GM18517 (cell line): ENCODE data around the gene PROS1.
"Not testable (repeated sequence)": the region's sequence is repeated elsewhere in the genome, so short reads cannot be mapped to it uniquely, and the experiment has no call there.

Experiments
- ATAC-seq: cut with Tn5 transposase; IDR thresholded peaks from one replicate; pipeline ENCODE4 v1.9.1; 2021; ENCODE audit warnings: mild to moderate bottlenecking, moderate library complexity; ENCODE audit not compliant: unreplicated experiment

PROS1 gene

DNA sequence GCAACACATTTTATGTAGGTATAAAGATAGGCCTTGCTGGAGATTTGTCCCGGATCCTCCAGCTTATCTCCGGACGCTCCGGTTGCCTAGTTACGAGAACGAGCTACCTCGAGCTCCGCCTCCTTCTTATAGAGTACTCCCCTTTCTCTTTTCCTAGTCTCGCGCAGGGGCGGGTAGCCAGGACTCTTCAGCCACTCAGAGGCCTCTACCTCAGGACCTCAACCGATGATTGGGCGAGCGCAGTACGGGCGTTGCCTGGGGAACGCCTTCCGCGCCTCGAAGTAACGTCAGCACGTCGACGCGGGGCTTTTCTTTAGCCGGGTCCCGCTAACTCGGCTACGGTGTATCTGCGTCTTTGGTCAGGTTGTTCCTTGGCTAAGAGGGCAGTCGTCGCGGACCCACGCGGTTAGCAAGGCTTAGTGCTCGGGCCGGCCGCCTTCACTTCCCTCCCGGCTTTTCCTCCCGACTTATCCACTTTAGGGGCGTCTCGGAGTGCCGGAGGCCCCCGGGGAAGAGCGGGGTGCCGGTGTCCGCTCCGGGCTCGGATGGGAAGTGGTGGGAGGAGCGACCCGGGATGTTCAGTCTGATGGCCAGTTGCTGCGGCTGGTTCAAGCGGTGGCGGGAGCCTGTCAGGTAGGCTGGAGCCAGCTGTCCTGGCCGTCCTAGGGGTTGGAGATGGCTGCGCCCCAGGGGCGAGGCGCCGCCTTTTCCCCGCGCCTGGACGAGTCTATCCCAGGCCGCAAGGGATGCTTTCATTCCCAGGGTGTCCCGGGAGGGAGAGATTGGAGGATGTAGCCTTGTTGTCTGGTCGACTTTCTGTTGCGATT is 6.4 kb upstream of the PROS1 start, which contains the start of gene ARL13B:
TSS of gene ARL13B (plus strand) at position 306 of the 827 bp plus-strand sequence. CDS start at position 575, 269 bp downstream.
- peak; percentile 100 for ATAC-seq

DNA sequence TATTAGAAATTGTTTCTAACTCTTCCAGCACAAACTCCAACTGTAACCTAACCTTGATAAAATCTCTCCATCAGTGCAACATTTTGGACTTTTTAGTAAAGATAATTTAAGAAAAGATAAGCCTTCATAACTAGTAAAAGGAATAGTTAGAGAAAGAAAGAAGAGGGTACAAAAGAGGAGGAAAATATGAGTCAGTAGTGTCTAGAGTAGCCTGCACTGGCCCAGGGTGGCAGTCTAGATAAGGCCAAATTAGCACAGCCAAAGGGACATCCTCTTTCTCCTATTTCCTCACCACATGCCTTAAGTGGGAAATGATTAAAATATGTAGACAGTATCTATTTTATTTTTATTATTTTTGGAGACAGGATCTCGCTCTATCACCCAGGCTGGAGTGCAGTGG is 3.7 kb downstream of the PROS1 start:
- ATAC-seq = no peak

DNA sequence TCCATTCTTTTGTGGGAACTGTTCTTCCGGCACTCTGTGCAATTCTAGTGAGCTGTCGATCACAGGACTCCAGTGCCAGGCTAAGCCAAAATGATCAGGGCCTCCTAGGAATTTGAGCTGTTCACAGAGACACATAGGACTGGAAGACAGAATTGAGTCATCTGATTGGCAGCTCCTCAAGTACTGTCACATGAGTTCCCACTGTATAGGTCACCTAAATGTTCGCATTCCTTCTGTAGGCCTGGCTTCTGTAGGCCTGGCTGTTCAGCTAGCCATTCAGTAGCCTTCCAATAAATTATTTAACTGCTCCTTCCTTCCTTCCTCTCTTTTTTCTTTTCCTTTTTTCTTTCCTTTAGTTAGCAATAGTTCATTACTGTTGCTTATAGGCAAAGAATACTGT is 4.3 kb downstream of the PROS1 start:
- no peak for ATAC-seq

DNA sequence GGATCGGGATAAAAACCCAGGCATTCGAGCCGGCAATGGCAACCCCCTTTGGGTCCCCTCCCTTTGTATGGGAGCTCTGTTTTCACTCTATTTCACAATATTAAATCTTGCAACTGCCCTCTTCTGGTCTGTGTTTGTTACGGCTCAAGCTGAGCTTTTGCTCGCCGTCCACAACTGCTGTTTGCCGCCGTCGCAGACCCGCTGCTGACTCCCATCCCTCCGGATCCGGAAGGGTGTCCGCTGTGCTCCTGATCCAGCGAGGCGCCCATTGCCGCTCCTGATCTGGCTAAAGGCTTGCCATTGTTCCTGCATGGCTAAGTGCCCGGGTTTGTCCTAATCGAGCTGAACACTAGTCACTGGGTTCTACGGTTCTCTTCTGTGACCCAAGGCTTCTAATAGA is 8.6 kb downstream of the PROS1 start:
- ATAC-seq = not testable (repeated sequence)

DNA sequence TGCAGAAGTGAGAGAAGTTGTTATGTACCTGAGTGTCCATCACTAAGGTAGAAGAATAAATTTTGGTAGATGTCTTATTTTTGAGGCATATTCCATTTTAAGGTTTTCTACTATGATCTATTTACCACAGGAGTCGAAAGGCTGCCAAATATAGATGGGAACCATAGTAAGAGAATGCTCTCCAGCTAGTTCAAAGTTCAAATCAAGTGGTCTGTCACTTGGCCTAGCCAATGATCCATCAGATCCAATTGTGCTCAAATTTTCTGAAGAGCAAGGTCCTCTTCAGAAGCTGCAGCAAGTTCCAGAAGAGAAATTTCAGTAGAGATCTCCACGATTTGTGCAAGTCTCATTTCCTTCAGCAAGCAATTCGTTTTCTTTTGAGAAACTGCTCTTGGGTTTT is 10.9 kb downstream of the PROS1 start:
- no peak for ATAC-seq

DNA sequence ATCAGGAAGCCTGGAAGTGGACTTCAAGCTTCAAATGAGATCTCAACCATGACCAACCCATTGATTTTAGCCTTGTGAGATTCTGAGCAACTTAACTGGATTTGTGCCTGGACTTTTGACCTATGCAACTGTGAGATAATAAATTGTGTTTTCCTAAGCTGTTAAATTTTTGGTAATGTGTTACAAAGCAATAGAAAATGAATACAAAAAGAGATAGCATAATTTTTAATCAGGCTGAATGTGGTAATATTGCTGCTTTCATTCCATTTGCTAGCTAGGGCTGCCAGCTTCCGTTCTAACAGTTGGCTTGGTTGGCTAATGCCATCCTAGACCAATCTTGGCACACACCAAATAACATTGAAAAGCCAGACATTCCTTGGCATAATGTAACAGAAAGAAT is 12.2 kb downstream of the PROS1 start:
- no peak for ATAC-seq

DNA sequence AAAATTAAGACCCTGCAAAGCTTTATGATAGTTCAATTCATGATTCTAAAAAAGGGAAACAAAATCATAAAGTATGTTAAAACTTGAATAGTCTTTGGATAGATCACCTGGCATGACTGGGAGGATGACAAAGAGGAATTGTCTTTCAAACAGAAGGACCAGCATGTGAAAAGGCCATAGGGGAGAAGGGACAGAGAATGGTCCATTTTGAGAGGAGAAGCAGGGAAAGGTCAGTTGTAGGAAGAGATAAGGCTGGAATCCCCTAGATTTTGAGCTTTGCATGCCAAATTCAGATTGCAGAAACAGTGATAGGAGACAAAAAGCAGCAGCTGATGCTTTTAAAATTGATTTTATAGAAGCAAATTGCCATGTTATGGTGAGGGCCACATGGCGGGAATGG is 12.7 kb downstream of the PROS1 start:
- ATAC-seq = no peak

DNA sequence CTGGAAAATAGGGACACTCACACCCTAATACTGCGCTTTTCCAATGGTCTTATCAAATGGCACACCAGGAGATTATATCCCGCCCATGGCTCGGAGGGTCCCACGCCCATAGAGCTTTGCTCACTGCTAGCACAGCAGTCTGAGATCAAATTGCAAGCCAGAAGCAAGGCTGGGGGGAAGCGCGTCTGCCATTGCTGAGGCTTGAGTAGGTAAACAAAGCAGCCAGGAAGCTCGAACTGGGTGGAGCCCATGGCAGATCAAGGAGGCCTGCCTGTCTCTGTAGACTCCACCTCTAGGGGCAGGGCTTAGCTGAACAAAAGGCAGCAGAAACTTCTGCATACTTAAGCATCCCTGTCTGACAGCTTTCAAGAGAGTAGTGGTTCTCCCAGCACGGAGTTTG is 23.7 kb downstream of the PROS1 start:
- not testable (repeated sequence) for ATAC-seq

DNA sequence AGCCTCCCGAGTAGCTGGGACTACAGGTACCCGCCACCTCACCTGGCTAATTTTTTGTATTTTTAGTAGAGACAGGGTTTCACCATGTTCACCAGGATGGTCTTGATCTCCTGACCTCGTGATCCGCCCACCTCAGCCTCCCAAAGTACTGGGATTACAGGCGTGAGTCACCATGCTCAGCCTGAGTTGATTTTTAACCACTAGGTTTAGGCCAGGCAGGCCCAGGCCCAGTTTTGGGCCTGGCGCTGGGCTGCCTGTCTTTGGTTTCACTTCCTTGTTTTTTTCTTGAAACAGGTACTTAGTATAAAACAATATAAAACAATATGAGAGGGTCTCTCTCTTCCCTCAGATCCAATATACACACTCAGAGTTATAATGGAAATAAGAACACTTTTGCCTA is 36.2 kb downstream of the PROS1 start:
- ATAC-seq = not testable (repeated sequence)

DNA sequence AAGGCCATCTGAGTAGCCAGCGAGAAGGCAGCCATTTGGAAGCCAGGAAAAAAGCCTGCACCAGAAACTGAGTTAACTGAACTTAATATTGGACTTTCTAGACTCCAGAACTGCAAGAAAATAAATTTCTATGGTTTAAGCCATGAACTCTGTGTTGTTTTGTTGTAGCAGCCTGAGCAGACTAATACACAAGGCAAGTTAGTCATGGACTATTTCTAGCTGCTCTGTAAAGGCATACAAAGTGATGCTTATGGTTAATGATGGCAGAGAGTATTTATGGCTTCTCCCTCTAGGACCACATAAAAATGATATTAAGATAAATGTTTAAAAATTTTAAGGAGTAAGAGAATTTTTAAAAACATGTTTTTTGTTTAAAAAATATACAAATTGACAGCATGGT is 37.1 kb downstream of the PROS1 start:
- no peak for ATAC-seq

DNA sequence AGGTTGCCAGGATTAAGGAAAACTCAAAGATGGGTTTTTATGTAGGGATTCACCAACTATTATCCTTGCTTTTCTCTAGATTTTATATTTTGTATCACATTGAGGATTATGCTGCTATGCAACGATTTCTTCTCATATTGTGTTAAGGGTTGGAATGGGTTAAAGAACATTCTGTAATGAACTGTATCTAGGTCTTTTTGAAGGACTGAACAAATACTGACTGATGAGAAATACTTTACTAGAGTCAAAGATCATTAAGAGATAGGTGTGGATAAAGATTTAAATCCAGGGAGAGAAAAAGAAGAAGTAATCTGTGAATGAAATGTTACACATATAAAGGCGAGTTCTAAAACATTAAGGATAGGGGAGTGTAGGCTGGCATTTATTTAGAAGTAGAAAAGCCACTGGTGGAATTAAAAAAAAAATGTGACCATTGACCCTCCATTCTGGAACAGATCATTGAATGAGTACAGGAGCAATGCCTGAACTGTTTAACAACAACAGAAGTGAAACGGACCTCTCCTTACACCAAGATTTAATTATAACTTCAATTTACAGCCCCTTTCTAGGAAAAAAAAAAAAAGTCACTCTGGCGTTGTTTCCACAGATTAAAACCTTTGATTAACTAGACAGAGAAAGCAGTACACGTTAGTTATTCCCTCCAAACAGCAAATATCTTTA is 39.2 kb downstream of the PROS1 start:
- ATAC-seq = no peak

DNA sequence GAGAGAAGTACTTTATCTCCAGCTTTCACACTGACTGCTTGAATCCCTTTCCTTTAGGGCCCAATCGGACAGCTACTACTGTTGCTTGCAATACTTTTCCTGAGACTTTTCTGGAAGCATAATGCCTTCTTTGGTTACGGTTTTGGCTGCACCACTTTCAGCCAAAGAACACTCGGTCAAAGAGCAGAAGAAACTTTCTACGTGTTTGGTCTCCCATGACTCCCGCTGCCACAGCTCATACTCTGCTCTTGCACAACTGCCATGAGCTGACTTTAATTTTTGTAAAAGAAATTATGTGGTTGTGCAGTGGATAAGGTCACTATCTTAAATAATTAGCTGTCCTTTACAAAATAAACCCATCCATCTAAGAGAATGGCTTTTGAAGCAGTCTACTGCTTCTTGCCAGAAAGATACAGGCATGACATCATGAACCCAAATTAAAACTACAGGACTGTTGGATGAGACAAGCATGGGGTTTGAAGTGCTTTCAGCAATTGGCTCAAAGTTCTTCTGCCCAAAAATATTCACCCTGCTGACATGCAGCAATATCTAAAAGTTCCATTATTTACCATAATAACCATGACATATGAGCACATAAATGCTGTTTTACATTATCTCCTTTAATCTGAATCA is 42.0 kb downstream of the PROS1 start:
- ATAC-seq = no peak

DNA sequence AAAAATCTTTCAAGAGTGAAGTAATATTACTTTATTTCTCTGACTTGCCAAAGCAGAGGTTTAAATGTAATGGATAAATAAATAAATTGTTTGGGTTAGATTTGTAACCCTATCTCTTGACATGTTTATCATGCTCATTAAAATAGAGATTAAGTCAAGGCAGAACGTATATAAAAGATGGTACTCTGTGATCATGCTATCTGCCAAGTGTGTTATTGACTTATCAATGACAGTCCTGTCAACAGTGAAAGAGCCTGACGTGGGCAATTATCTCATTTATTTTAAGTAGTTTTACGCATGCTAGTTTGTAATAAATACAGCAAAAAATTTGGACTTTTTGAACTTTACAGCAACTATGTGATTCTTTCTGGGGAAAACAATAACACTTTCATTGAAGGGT is 43.7 kb downstream of the PROS1 start:
- ATAC-seq = no peak

DNA sequence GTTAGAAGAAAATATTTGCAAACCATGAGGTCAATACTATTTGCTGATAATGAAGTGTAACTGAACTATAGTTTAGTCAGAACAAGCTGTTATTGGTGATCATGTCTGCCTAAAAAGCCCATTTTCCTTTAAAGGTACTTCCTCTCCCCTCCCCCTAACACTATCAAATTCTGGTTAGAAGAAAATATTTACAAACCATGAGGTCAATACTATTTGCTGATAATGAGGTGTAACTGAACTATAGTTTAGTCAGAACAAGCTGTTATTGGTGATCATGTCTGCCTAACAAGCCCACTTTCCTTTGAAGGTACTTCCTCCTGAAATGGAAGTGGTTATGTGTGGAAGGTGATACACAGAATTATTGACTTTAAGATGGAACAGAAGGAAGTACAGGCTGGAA is 46.9 kb downstream of the PROS1 start:
- no peak for ATAC-seq

DNA sequence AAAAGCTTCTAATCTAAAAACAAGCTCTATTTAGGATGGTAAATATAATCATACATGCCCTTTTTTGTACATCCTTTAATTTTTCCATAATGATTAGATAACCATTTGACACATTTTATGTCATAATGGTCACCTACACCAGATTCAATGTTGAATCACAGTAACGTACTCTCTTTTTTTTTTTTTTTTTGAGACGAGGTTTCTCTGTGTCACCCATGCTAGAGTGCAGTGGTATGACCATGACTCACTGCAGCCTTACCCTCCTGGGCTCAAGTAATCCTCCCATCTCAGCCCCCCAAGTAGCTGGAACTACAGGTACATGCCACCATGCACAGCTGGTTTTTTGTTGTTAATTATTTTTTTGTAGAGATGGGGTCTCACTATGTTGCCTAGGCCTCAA is 49.2 kb downstream of the PROS1 start:
- no peak for ATAC-seq

DNA sequence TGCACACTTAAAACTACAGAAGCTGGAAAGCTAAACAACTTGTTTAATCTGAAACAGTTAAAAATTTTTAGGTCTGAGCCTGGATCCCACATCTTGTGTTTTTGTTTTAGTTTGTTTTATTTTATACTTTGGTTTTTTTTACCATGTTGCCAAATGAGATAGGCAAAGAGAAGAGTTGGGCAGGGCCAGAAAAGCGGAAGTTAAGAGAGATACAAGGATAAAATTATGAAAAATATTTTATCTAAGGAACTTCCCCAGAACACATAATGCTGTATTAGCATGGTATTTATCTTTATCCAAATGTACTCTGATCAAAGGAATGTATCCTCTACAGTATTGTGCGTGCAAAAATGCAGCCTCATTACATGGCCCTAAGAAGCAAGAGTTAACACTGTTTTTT is 50.7 kb downstream of the PROS1 start:
- ATAC-seq = no peak

DNA sequence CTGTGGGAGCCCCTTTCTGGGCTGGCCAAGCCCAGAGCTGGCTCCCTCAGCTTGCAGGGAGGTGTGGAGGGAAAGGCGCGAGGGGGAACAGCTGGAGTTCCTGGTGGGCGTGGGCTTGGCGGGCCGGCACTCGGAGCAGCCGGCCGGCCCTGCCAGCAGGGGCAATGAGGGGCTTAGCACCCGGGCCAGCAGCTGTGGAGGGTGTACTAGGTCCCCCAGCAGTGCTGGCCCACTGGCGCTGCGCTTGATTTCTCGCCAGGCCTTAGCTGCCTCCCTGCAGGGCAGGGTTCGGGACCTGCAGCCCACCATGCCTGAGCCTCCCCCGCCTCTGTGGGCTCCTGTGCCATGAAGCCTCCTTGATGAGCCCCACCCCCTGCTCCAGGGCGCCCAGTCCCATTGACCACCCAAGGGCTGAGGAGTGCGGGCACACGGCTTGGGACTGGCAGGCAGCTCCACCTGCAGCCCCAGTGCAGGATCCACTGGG is 56.1 kb downstream of the PROS1 start:
- not testable (repeated sequence) for ATAC-seq

DNA sequence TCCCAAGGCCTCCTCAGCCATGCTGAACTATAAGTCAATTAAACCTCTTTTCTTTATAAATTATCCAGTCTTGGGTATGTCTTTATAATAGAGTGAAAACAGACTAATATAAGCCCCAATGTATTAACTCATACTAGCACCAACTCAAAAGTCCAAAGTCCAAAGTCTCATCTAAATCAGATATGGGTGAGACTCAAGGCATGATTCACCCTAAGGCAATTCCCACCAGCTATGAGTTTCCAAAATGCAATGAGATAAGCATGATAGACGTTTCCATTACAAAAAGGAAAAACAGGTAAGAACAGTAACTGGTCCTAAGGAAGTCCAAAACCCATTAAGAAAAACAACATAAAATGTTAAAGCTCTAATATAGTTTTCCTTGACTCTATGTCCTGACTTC is 60.1 kb downstream of the PROS1 start:
- ATAC-seq = not testable (repeated sequence)

DNA sequence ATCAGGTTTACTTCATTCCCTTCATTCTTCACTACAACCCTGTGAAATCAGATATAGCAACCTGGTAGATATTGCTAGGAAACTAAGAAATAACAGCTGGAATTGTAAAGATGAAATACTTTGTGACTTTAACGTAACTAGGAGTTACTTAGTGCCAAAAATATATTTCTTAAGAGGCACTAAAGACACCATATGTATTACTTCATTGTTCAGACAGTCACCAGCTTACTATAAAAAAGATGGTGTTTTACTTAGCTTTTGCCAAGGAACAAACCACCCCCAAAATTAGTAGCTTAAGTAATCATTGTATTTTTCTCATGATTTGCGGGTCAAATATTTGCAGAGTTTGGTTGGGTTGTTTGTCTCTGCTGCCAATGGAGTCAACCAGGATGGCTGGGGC is 62.5 kb downstream of the PROS1 start:
- no peak for ATAC-seq

DNA sequence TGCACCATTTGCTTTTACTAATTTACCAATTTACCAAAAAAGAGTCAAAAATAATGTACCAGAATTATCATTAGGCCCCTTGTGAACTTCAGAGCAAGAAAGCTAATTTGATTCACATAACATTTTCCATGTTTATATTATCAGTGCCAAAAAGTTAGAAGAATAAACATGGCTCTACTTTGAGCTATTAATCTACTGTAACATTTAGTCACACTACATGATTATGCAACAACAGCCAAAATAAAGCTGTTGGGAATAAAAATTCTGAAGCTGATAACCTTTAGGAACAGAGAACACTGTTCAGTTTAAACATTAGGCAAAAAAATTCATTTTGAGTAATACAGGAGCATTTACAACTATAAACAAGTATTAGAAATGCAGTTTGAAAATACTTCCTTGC is 63.6 kb downstream of the PROS1 start:
- no peak for ATAC-seq

DNA sequence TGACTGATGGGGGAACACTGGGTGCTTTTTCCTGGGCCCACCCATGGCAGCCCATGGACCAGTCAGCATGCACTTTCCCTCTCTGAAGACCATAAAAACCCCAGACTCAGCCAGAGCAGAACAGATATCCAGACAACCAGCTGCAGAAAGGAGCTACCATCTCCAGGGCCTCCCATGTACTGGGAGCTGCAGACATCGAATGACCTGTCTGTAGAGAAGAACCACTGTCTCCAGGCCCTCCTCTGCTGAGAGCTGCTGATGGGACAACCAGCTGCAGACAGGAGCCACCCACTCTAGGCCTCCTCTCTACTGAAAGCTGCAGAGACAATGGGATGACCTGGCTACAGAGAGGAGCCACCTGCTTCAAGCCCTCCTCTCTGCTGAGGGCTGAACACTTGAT is 66.6 kb downstream of the PROS1 start:
- ATAC-seq = no peak

DNA sequence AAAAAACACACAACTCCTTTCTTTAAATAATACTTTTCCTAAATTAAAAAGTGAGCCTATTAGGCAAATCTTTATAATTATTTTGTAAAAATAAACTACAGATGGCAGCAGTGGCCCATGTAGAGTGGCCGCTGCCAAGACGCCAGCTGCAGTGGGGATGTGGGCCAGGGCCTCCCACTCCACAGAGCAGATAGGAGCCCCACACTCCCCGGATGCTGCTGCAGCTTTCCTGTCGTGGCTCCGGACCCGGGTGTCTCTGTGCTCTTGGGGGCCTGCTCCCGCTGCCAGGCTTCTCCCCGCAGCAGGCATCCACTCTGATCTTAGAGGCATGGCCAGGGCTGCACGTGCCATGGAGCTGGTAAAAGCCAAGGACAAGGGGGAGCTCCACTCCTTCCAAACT is 67.5 kb downstream of the PROS1 start:
- no peak for ATAC-seq
